ENCODE results near the gene NEDD4.

GRCh38 chr15:55990998-55991397, 2.4 kb downstream of the NEDD4 start:
- no peak for TF ChIP-seq GATA2 (IDR thresholded peaks at IDR 0.05; ENCODE audit: low read depth, low read length)
- TF ChIP-seq GATA3 (IDR thresholded peaks at IDR 0.05; ENCODE audit: low read depth, low read length) = no peak
